ENCODE data around the gene TYW5.

The TYW5 gene

GRCh38 chr2:199955339-199956061 is at the start of gene TYW5, which contains the start of gene MAIP1:
Gene TYW5 (minus strand): TSS chr2:199955491. CDS start chr2:199955470, 21 bp downstream.
Gene MAIP1 (plus strand): TSS chr2:199955582. CDS start chr2:199955799, 217 bp downstream.
- DNase-seq = peak; percentile 81

GRCh38 chr2:200003444-200003843 is 48.2 kb upstream of the TYW5 start:
- no peak for DNase-seq

GRCh38 chr2:200000444-200001163 is 45.3 kb upstream of the TYW5 start:
- DNase-seq = no peak

GRCh38 chr2:199999166-199999565 is 43.9 kb upstream of the TYW5 start:
- no peak for DNase-seq

- DNase-seq = no peak
These were observed 42.0 kb upstream of the TYW5 start for GRCh38 chr2:199997296-199997695.

- DNase-seq = no peak
These were observed 39.6 kb upstream of the TYW5 start for GRCh38 chr2:199994896-199995295.

GRCh38 chr2:199994371-199994770 is 39.1 kb upstream of the TYW5 start:
- DNase-seq = no peak

GRCh38 chr2:199992296-199992695 is 37.0 kb upstream of the TYW5 start:
- DNase-seq = no peak

GRCh38 chr2:199991691-199992090 is 36.4 kb upstream of the TYW5 start:
- DNase-seq = no peak

GRCh38 chr2:199989822-199990221 is 34.5 kb upstream of the TYW5 start:
- no peak for DNase-seq

- DNase-seq = no peak
These were observed 32.9 kb upstream of the TYW5 start for GRCh38 chr2:199988151-199988550.

- DNase-seq = no peak
These were observed 32.3 kb upstream of the TYW5 start for GRCh38 chr2:199987586-199987985.

- DNase-seq = peak; percentile 62
These were observed 30.4 kb upstream of the TYW5 start for GRCh38 chr2:199985625-199986207.

GRCh38 chr2:199984755-199985154 is 29.5 kb upstream of the TYW5 start:
- DNase-seq = no peak

- no peak for DNase-seq
These were observed 28.9 kb upstream of the TYW5 start for GRCh38 chr2:199984159-199984558.

- DNase-seq = no peak
These were observed 28.2 kb upstream of the TYW5 start for GRCh38 chr2:199983534-199983933.

GRCh38 chr2:199982126-199982843 is 27.0 kb upstream of the TYW5 start:
- DNase-seq = no peak

- peak; percentile 78 for DNase-seq
These were observed 24.7 kb upstream of the TYW5 start for GRCh38 chr2:199979832-199980628.

GRCh38 chr2:199979398-199979797 is 24.1 kb upstream of the TYW5 start:
- DNase-seq = no peak

- no peak for DNase-seq
These were observed 22.7 kb upstream of the TYW5 start for GRCh38 chr2:199977984-199978415.

- DNase-seq = no peak
These were observed 20.1 kb upstream of the TYW5 start for GRCh38 chr2:199975273-199975895.

GRCh38 chr2:199973703-199974102 is 18.4 kb upstream of the TYW5 start:
- no peak for DNase-seq
